Caki2 (cell line): Measurements from ENCODE around the gene MAPK14. TPM values are rescaled to one million over a fixed set of nuclear protein-coding genes. Genes with fewer than 3 reads are reported as not detected.
A peak's percentile ranks its signal among the peaks of the same experiment; 100 is the strongest.
"Not testable (repeated sequence)": the region's sequence is repeated elsewhere in the genome, so short reads cannot be mapped to it uniquely, and the experiment has no call there.

Experiments
- DNase-seq: peaks from one replicate; pipeline ENCODE4 v3.0.0-alpha.2; 2015; ENCODE audit warnings: low read depth
- in situ Hi-C: cut with HindIII; loops from 2 replicates; pipeline ENCODE4 v1.10.0; 2016; ENCODE audit warnings: low sequenced_read_pairs, low pct_unique_long_range_greater_than_20kb, mixed read lengths
- total RNA-seq: library from RNA; depleted of rRNA; stranded (reverse); fragments of >200 nt; shearing (Covaris generic); gene quantifications from 2 replicates; pipeline ENCODE4 v1.2.3, GENCODE V29; 2014; ENCODE audit warnings: low replicate concordance

MAPK14 gene
- total RNA-seq, 1 experiment from 2014 or later, result 27.0 TPM

DNA sequence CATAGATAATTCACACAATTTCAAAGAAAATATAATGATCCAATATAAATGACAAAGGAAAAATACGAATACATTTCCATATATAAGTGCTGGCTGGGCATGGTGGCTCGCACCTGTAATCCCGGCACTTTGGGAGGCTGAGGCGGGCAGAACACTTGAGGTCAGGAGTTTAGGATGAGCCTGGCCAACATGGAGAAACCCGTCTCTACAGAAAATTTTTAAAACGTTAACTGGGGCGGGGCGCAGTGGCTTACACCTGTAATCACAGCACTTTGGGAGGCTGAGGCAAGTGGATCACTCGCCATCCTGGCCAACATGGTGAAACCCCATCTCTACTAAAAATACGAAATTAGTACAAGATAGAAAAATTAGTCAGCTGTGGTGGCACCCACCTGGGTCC, 87.8 kb downstream of the MAPK14 start:
- in situ Hi-C loops, result no loop called here
- DNase-seq, result no peak

DNA sequence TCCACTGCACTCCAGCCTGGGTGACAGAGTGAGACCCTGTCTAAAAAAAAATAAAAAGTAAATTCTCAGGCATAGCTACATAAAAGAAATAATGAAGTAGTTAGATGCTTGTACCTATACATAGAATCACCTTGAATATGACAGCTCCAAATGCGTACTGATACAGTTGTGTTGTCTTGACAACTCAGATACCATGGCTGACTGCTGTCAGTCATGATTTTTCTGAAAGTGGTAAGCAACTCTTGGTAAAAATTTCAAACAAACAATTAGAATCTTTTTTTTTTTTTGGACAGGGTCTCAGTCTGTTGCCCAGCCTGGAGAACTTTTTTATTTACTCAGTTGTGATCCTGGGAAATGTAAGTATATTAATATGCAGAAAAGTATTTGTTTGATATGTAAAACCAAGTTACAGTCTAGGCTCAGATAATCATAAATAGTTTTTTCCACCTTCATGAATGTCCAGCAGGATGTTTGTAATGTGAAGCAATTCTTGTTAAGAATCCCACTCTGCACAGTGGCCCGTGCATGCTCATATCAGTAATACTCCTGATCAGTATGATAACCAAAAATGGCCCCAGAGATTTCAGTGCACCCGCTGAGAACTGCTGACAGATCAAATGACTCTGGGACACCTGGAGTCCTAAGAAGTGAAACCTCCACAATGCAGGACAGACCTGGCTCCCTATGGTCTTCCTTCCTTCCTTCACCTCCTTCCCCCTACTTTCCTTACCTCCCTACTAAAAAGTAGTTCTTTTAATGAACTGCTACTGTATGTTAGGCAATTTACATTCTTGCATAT, 88.7 kb downstream of the MAPK14 start:
- in situ Hi-C loops, result no loop called here
- DNase-seq, result no peak

DNA sequence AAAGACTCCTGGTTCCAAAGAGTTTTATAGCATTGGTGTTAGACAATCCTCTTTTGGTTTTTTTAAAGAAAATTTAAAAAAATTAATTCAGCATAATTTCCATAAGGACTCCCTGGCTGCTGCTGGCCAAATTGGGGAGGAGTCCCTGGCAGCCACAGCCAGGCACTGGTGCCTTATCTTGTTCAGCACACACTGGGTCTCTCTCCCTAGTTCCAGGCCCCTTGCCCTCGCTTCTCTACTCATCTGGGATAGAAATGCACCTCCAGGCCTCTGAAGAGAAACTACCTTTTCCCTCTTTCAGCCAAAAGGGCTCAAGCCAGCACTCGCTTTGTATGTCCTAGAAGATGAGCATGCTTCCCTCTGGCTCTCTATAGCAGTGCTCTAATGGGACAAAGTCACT, 89.3 kb downstream of the MAPK14 start:
- no peak for DNase-seq

DNA sequence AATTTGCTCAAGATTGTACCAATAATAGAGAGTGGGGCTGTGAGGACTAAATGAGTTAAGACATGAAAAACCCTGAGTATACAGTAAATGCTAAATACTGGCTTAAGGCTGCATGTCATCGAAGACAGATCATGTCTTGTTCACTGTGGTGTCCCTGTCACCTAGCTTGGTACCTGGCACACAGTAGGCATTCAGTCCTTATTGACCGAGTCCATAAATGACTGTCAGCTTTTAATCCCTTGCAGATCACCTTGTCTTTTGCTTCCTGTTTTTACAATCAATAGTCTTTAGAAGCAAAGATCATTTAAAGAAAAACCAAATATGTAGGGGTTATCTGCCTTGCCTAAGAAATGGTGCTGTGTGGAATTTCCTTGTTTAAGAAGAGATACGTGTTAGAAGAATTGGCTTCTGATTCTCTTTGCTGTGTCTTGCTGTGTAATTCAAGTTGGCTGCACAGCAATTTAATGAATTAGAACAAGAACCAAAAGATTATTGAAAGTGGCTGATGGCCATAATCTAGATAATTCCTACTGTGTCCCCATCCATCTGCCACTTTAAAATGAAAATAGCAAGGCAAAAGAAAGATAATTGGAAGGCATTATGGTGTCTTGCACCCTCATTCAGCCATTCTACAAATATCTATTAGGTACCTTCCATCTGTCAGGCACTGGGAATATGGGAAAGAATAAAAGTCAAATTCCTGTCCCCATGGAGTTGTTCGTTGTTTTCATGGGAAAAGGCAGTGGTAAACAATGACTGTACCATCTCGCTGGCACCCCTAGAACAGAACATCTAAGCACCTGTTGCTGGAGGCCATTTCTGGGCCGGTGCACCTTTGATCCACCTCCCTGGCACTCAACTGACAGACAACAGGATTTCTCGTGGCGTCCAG, 90.3 kb downstream of the MAPK14 start:
- in situ Hi-C loops, result no loop called here
- DNase-seq, result no peak

More for the DNA sequence above, 89.3 kb downstream of the MAPK14 start:
- in situ Hi-C loops, result no loop called here

DNA sequence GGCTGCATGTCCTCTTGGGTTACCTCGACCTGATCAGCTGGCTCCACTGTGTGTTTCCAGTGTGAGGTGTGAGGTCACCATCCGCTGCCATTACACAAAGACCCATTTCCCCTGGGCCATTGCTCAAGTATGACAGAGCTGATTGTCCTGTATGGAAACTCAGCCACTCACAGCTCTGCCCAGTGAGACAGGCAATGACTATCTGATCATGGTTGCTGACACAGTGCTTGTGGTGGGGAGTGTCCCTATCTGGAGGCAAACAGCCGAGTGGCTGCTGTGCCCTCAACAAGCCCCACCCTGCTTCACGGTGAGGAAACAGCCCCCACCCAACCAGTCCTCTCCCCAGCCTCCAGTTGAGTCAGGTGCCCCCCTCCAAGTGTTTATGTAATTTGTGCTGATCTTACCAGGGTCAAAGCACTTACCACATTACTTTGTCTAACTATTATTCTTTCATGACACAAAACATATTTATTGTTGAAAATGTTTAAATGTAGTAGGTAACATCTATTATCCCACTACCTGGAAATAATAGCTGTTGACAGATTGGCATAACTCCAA, 91.0 kb downstream of the MAPK14 start:
- in situ Hi-C loops, result no loop called here
- peak; percentile 75 for DNase-seq

DNA sequence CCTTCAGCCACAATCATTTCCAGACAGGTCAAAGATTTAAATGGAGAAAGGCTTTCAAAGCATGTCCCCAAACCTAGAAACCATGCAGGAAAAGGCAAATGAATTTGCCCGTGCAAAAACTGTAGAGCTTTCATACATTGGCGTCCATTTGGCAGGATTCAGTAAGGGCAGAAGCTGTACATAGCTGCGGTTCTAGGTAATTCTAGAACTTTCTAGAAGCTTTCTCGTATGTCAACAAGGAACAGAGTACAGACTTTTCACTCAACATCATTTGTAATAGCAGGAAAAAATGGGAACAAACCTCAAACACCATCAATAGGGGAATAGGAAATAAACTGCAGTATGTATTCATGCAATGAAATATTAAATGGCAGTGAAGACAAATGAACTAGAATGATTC, 91.6 kb downstream of the MAPK14 start:
- in situ Hi-C loops, result no loop called here
- DNase-seq, result no peak

DNA sequence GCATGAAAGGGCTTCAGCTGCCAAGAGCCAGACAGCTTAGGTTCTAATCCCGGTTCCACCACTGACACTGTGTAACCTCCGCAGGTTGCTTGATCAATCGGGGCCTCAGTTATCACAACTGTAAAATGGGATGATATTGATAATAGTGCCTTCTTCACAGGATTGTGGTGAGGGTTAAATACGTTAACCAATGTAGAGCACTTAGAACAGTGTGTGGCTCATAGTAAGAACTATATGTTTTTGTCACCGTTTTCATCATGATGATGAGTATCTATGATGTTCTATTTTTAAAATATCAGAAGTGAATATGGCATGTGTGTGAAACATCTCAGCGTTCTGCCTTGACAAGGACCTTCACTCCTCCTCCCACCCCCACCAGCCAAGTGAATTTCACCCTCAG, 92.4 kb downstream of the MAPK14 start:
- in situ Hi-C loops, result no loop called here
- no peak for DNase-seq

DNA sequence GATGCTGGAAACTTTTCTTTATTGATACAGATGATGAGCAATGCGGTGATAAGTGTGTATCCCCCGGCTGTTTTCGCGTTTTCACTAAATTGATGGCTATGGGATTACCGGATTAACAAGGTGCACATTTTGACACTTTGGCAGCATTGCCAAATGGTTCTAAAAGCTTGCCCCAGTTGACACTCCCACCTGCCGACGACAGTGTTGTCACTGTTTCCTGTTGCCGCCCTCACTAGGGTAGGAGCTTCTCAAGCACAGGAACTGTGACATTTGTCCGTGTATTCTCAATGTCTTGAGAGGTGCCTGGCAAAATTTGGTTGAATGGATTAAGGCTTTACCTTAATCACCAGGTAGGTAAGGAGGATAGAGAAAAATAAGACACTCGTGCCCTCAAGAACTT, 92.9 kb downstream of the MAPK14 start:
- no peak for DNase-seq
- in situ Hi-C loops, result no loop called here

DNA sequence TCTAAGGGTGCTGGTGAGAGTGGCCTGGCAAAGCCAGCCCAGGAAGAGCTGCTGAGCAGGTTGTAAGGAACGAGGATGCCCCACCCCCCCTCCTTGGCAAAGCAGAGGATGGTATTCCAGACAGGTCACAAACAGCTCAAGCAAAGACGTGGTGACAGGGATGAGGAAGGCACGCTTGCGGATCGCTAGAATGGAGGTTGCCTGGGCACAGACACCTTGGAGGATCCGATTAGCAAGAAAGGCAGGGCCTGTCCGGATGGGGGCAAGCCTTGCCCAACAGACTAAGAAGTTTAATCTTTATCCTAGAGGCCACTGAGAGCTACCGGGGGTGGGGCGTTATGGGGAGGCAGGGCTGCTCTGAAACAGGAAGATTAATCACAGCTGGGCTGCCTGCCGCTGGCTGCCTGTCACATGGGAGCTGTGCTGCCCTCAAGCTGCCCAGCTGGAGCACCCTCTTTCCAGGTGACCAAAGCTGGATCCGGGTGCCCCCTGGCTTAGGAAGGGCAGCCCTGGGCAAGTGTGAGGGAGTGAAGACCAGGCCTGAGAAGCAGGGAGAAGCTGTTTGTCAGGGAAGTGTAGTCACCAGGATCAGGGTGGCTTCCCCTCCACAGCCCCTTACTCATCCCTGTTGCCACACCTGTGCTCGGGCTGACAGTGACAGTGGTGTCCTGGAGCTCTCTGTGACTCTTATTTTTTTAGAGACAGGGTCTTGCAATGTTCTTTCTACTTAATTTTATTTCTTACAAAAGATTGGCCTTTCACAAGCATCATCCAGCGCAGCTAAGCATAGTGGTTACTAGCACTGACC, 93.6 kb downstream of the MAPK14 start:
- peak; percentile 54 for DNase-seq
- in situ Hi-C loops, result no loop called here

DNA sequence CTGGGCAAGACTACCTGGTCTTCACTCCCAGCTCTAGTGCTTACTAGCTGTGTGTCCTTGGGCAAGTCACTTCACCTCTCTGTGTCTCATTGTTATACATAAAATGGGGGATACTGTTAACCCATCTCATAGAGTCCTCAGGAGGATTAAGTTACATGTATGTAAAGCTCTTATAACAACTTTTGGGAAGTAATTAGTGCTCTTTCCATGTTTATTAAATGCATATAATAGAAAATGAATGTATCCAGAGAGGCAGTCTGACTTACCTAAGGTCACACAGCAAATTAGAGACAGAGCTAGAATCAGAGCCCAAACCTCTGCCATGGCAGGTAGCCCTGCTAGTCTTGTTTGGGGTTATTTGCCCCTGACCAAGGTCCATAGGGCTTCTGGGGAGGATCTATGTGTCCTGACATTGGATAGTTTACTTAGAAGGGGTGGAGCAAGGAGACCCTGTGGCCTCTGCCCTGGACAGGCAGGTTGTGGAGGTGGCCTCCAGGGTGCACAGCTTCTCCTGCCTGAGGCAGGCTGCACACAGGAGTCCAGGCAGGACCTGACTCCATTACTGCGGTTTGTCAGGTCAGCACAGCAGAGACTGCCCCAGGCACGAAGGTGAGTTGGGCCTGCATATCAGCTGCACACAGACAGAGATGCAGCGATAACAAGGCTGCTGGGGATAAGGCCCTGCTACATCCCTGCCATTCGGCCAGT, 94.3 kb downstream of the MAPK14 start:
- DNase-seq, result no peak
- in situ Hi-C loops, result no loop called here

DNA sequence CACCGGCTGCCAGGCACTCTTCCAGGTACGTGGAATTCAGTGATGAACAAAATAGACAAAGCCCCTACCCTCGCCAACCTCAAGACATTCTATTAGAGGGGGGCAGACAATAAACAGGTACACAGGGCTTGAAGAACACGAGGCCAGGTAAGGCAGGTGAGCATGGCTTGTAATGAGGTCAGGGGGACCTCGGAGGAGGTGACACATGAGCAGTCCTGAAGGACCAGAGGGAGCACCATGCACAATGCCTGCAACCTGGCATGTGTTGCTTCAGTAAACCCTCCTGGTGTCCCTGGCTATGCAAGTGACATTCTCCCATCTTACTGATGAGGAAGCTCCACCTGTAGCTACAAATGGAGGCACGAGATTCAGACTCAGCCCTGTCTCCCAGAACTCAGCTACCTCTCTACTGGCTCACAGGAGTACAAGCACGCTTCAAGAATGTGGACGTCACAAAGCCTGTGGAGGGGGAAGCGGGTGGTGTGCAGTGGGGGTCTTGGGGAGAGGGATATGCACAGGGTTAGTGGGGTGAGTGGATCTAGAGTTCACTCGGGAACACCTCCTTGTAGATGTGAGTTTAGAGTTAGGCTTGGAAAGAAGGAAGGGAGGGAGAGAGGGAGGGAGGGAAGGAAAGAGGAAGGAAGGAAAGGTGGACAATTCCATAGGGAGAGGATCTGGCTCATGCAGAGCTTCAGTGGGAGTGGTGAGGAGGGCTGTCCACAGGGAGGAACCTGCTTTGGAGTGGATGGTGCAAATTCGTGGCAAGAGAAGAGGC, 95.1 kb downstream of the MAPK14 start:
- DNase-seq, result no peak
- in situ Hi-C loops, result no loop called here

DNA sequence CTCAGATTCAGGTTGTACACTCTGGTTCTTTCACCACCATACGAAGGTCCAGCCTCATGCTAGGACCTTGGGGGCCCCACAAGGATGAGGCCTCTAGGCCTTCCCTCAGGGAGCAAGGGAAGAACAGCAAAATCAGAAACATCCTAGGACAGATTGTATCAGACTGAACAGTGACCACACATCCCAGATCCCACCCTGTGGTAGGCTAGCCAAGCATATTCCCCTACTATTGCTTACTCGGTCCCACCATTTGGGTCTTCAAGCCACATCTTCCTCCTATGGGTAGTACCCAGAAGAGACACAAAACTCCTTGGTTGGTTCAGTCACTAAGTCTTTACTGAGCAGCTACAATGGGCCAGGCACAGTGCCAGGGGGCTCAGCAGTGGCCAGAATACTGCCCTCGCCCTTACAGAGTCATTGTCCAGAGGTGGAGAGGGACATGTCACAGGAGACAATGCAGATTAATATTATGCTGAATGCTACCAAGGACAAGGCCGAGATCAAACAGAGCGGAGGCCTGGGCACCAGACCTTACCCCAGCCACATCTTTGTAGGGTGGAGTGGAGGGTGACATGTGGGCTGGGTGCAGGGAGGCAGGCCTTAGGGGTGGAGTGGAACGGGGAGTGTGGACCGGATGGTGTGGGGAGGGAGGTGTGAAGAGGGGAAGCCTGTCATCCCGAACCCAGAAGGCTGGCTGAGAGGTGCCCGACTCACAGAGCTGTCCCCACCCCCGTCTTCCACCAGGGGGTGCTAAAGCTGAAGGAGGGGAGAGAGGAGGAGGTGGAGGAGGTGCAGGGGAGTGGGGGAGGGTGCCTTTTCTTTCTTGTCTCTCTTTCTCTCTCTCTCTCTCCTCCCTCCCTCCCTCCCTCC, 95.9 kb downstream of the MAPK14 start:
- in situ Hi-C loops, result no loop called here
- peak; percentile 57 for DNase-seq

DNA sequence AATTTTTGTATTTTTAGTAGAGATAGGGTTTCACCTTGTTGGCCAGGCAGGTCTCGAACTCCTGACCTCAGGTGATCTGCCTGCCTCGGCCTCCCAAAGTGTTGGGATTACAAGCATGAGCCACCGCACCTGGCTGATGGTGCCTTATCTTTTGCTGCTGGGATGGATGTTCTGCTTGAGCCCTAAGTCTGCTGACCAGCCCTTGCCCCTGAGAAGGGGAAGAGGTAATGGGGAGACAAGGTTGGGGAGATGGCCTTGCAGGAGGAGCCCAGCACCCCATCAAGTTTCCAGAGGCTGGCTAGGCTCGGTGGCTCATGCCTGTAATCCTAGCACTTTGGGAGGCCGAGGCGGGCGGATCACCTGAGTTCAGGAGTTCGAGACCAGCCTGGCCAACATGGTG, 96.7 kb downstream of the MAPK14 start:
- in situ Hi-C loops, DNase-seq: not testable (repeated sequence)

DNA sequence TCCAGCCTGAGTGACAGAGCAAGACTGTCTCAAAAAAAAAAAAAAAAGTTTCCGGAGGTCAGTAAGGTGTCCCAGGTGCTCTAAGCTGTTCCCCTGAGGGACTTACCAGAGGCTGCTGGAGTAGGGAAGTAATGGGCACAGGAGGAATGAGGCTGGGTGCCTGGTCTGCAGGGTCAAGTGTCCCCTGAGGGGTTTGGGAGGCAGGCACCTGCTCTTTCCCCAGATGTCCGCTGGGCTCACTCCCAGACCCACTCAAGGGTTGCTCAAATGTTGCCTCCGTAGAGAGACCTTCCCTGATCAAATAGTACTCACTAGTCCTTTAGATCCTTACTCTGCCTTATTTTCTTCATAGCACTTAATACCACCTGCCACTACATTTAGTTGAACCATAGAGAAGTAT, 97.3 kb downstream of the MAPK14 start:
- in situ Hi-C loops, result no loop called here
- DNase-seq, result no peak

DNA sequence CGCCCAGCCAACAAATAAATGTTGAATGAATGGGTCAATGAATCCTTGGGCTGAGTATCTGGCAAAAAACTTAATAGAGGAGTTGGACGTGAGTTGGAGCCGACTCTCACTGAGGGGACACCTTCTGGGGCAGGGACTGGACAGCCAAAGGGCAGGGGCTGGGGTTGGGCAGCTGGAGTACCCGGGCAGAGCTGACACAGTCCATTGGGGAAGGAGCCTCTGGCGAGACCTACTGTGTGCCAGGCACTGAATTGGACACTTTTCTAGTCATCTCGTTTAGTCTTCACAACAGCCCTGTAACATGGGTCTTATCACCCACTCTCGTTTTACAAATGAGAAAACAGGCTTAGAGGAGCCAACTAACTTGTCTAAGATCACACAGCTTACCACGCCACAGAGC, 98.0 kb downstream of the MAPK14 start:
- in situ Hi-C loops, result no loop called here
- DNase-seq, result no peak

DNA sequence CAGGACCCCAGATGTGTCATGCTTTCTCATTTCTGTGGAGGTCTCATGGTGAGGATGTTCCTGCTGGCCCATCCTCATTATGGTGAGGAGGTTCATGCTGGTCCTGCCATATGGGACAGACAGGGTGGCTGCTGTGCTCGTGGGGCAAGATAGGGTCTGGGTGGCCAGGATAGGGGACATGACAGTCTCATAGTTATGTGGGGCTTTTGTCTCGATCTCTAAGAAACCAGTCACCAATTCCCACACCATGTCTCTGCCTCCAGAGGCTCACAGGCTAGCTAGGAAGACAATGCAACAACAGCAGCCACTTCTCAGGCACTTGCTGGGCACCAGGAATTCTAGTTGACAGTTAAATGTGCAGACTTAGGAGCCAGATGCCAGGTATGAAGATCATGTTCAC, 98.5 kb downstream of the MAPK14 start:
- in situ Hi-C loops, result no loop called here
- DNase-seq, result no peak
